Endothelial cell of umbilical vein (primary cell): ENCODE results near the gene RAB8A. TPM values are rescaled to one million over a fixed set of nuclear protein-coding genes. Genes with fewer than 3 reads are reported as not detected.

Experiments
- BruUV-seq: library from RNA; stranded (reverse); fragments of 400-500 nt; replicated peaks from 2 replicates; lab custom pipeline; 2021; lab: Mats Ljungman, UMichigan
- CTCF ChIA-PET: fragments of 300-600, 350-600 bp; sonication (Branson Sonifier 250); formaldehyde crosslinking; loops from one replicate; lab custom pipeline; 2021; ENCODE audit warnings: antibody characterized with exemption, inconsistent platforms; lab: Charles Lee
- POLR2A ChIA-PET: fragments of 300-600, 350-600 bp; sonication (Branson Sonifier 250); formaldehyde crosslinking; loops from one replicate; lab custom pipeline; 2021; ENCODE audit warnings: antibody characterized with exemption, inconsistent platforms; lab: Charles Lee
- DNase-seq: peaks from one replicate; pipeline ENCODE4 v3.0.0-alpha.2; 2011; ENCODE audit warnings: low read depth, low spot score
- FAIRE-seq: peaks from 2 replicates; lab custom pipeline; 2011; peaks lifted over from hg19 to GRCh38; lab: Jason Lieb, UNC
- H2AFZ ChIP-seq: 2 replicates; pipeline ENCODE4 v1.6.0; 2012; ENCODE audit warnings: low read depth, low read length, control low read depth, inconsistent platforms
- H3K27ac ChIP-seq: 2 replicates; pipeline ENCODE4 v1.5.1; 2011; ENCODE audit warnings: low read depth, mild to moderate bottlenecking, control low read depth, low read length, moderate library complexity; ENCODE audit not compliant: insufficient read depth
- H3K27me3 ChIP-seq, 2 experiments: 2 replicates each; pipeline versions ENCODE4 v1.6.0 to v1.6.1; 2011; ENCODE audit warnings: low read length in 2 of 2, mixed read lengths in 1 of 2; ENCODE audit not compliant: control insufficient read depth in 2 of 2, insufficient read depth in 2 of 2
- H3K36me3 ChIP-seq, 2 experiments: 2 replicates in 1 of 2; 3 replicates in 1 of 2; pipeline ENCODE4 v1.5.1; 2011; ENCODE audit warnings: low read length in 2 of 2, mild to moderate bottlenecking in 1 of 2, moderate library complexity in 1 of 2; ENCODE audit not compliant: control insufficient read depth in 2 of 2, insufficient read depth in 2 of 2; ENCODE audit errors: extremely low read depth in 1 of 2
- H3K4me1 ChIP-seq: 3 replicates; pipeline ENCODE4 v1.5.1; 2011; ENCODE audit warnings: mild to moderate bottlenecking, low read length; ENCODE audit not compliant: control insufficient read depth, insufficient read depth; ENCODE audit errors: extremely low read depth
- H3K4me2 ChIP-seq: 2 replicates; pipeline ENCODE4 v1.6.1; 2011; ENCODE audit warnings: low read length, control low read depth, mixed read lengths; ENCODE audit not compliant: insufficient read depth
- H3K4me3 ChIP-seq, 3 experiments: fragments of 200-600 bp in 1 of 3; sonication (generic), shearing (Covaris generic) in 1 of 3; replicated peaks in 1 of 3; 2 replicates each; pipeline ENCODE4 v1.5.1; 2011 to 2016; ENCODE audit warnings: control low read depth in 3 of 3, low read length in 3 of 3, mild to moderate bottlenecking in 2 of 3, inconsistent platforms in 1 of 3, low read depth in 1 of 3, moderate library complexity in 1 of 3; ENCODE audit not compliant: insufficient read depth in 1 of 3
- H3K79me2 ChIP-seq: 2 replicates; pipeline ENCODE4 v1.6.0; 2012; ENCODE audit warnings: low read length, inconsistent platforms; ENCODE audit not compliant: control insufficient read depth, insufficient read depth
- H3K9ac ChIP-seq: replicated peaks from 2 replicates; pipeline ENCODE3; 2011; ENCODE audit warnings: low read length, control low read depth; ENCODE audit not compliant: insufficient read depth; ENCODE audit errors: extremely low read depth
- H3K9me1 ChIP-seq: replicated peaks from 3 replicates; pipeline ENCODE4 v1.6.0; 2011; ENCODE audit warnings: mild to moderate bottlenecking, low read length; ENCODE audit not compliant: control insufficient read depth, insufficient read depth; ENCODE audit errors: extremely low read depth
- H3K9me3 ChIP-seq: replicated peaks from 2 replicates; pipeline ENCODE4 v1.5.1; 2012; ENCODE audit warnings: low read length, inconsistent platforms; ENCODE audit not compliant: control insufficient read depth, insufficient read depth
- H4K20me1 ChIP-seq: replicated peaks from 2 replicates; pipeline ENCODE3; 2011; ENCODE audit warnings: mild to moderate bottlenecking, low read length; ENCODE audit not compliant: control insufficient read depth, insufficient read depth; ENCODE audit errors: extremely low read depth
- EZH2 ChIP-seq: IDR thresholded peaks from 2 replicates; pipeline ENCODE4 v1.6.1; 2012; ENCODE audit warnings: borderline replicate concordance, low read depth, mild to moderate bottlenecking, moderate library complexity, low read length, inconsistent platforms; ENCODE audit not compliant: severe bottlenecking
- FOS ChIP-seq: IDR thresholded peaks from 2 replicates; pipeline ENCODE4 v1.6.1; 2011; ENCODE audit warnings: mild to moderate bottlenecking, low read length, moderate library complexity, borderline replicate concordance; ENCODE audit not compliant: insufficient read depth
- GATA2 ChIP-seq: IDR thresholded peaks from 2 replicates; pipeline ENCODE4 v1.7.0; 2011; ENCODE audit warnings: low read depth, mild to moderate bottlenecking, moderate library complexity, mixed read lengths, low read length; ENCODE audit not compliant: insufficient read length, insufficient read depth
- JUN ChIP-seq: IDR thresholded peaks from 2 replicates; pipeline ENCODE4 v1.6.1; 2011; ENCODE audit warnings: borderline replicate concordance, low read depth; ENCODE audit not compliant: insufficient read length, insufficient read depth
- MYC ChIP-seq: IDR thresholded peaks from one replicate; pipeline ENCODE4 v1.6.1; 2011; ENCODE audit warnings: mild to moderate bottlenecking, low read depth, low read length
- POLR2A ChIP-seq: IDR thresholded peaks from 2 replicates; pipeline ENCODE4 v1.6.1; 2012; ENCODE audit warnings: low read depth, mild to moderate bottlenecking, control low read depth, low read length
- POLR2AphosphoS5 ChIP-seq: IDR thresholded peaks from 2 replicates; pipeline ENCODE4 v1.6.1; 2012; ENCODE audit warnings: low read depth, mild to moderate bottlenecking, control low read depth, low read length, moderate library complexity; ENCODE audit not compliant: insufficient read depth
- dilution Hi-C: fragments of 300-500 bp; cut with MboI; formaldehyde crosslinking; loops from one replicate; pipeline ENCODE4 v1.15.0; 2019; ENCODE audit warnings: low sequenced_read_pairs; ENCODE audit not compliant: extremely low pct_ligation_motif_present
- intact Hi-C: fragments of 100-400 bp; cut with micrococcal nuclease; formaldehyde crosslinking; loops from one replicate; pipeline ENCODE4 v1.10.0; 2022
- polyA plus RNA-seq, 4 experiments: library from polyadenylated mRNA; depleted of rRNA in 3 of 4; stranded (reverse) in 3 of 4; unstranded in 1 of 4; fragments of >200 nt; gene quantifications; 2 replicates each; pipeline versions ENCODE4 v1.2.1 to v1.2.3, GENCODE V29; 2011 to 2012; ENCODE audit warnings: missing spikeins in 1 of 4
- total RNA-seq: library from RNA; stranded (reverse); gene quantifications from 2 replicates; pipeline ENCODE4 v1.2.3, GENCODE V29; 2021
- TF ChIP-seq, protein P1 (sequence below), 2 donors: IDR thresholded peaks; 1 replicate in 1 of 2; 2 replicates in 1 of 2; pipeline ENCODE4 v1.5.1; 2011; ENCODE audit warnings: low read length in 2 of 2, mild to moderate bottlenecking in 2 of 2, moderate library complexity in 2 of 2, control low read depth in 1 of 2, inconsistent platforms in 1 of 2, low read depth in 1 of 2; ENCODE audit not compliant: insufficient read depth in 1 of 2; ENCODE audit errors: extremely low read depth in 1 of 2
- TF ChIP-seq, protein P2 (sequence below): IDR thresholded peaks from 2 replicates; pipeline ENCODE4 v1.6.1; 2011; ENCODE audit not compliant: insufficient read depth, insufficient read length

Gene RAB8A
- total and polyA plus RNA-seq, 2 donors (not counting 3 experiments of a cell fraction or from before 2014, with no cell fraction given): 81.5 to 107 TPM

DNA sequence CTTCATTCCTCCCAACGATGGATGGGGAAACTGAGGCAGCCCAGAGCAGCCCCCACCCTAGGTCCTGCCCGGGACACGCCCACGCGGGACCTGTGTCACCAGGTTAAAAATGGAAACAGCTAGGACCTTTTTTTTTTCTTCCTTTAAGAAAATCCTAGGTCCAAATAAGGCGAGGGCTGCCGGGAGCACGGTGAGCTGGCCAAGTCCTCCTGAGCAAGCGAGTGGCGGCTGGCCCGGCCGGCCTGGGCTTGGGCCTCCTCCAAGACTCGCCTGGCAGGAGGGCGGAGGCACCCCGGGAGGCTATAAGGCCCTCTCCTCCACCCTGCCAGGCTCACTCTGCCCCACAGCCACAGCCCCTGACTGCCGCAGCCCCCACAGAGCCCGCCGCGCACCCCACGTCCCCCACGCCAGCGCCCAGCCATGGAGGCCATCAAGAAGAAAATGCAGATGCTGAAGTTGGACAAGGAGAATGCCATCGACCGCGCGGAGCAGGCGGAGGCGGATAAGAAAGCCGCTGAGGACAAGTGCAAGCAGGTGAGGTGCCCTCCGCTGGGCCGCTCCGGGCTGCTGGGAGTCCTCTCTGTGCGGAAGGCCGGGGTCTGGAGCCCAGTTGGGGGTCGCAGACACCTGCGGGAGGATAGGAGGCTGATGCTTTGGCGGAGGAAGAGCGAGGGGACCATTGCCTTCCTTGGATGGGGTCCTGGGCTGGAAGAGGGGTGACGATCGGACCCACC, 44.3 kb upstream of the RAB8A start:
- H2AFZ ChIP-seq: peak overlapping the region; percentile 10

More for the DNA sequence above, 44.3 kb upstream of the RAB8A start:
- peaks cover 27% of the 10 kb centered on the region for H3K79me2 ChIP-seq
- no peaks in the 10 kb centered on the region for H4K20me1 ChIP-seq
- TF ChIP-seq, protein P1, sequence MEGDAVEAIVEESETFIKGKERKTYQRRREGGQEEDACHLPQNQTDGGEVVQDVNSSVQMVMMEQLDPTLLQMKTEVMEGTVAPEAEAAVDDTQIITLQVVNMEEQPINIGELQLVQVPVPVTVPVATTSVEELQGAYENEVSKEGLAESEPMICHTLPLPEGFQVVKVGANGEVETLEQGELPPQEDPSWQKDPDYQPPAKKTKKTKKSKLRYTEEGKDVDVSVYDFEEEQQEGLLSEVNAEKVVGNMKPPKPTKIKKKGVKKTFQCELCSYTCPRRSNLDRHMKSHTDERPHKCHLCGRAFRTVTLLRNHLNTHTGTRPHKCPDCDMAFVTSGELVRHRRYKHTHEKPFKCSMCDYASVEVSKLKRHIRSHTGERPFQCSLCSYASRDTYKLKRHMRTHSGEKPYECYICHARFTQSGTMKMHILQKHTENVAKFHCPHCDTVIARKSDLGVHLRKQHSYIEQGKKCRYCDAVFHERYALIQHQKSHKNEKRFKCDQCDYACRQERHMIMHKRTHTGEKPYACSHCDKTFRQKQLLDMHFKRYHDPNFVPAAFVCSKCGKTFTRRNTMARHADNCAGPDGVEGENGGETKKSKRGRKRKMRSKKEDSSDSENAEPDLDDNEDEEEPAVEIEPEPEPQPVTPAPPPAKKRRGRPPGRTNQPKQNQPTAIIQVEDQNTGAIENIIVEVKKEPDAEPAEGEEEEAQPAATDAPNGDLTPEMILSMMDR (IDR thresholded peaks at IDR 0.05; ENCODE audit: extremely low read depth in 1 of 2, insufficient read depth in 1 of 2, low read depth in 1 of 2, low read length in 2 of 2): no peak
- no peak for TF ChIP-seq FOS
- TF ChIP-seq, protein P2, sequence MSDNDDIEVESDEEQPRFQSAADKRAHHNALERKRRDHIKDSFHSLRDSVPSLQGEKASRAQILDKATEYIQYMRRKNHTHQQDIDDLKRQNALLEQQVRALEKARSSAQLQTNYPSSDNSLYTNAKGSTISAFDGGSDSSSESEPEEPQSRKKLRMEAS: no peak
- TF ChIP-seq POLR2AphosphoS5: peak; percentile 10
- no peak for TF ChIP-seq GATA2
- TF ChIP-seq JUN: no peak
- TF ChIP-seq MYC: no peak
- no peak for TF ChIP-seq EZH2
- TF ChIP-seq POLR2A: peak; percentile 14
- no peaks in the 10 kb centered on the region for H3K9me3 ChIP-seq
- dilution Hi-C loops: no loop called here
- ChIA-PET POLR2A (interaction anchor here (1.1 to 2.2 kb wide), 2 partner anchors 10 to 19 kb away, joined by 5 to 24 read pairs; partner anchors contain the start of gene TPM4), CTCF (interaction anchor here (1.2 to 10.4 kb wide), 5 partner anchors 8 to 113 kb away, joined by 3 to 84 read pairs (median 4); no protein-coding TSS in a partner anchor)
- H3K4me1 ChIP-seq: peaks cover 56% of the 10 kb centered on the region
- no TSS peak for BruUV-seq
- DNase-seq (peak; percentile 50), FAIRE-seq (no peak)
- peak overlapping the region; percentile 32 for H3K9ac ChIP-seq
- H3K4me2 ChIP-seq: peak overlapping the region; percentile 59
- no peaks in the 10 kb centered on the region for H3K36me3 ChIP-seq
- no peaks in the 10 kb centered on the region for H3K9me1 ChIP-seq
- peak overlapping the region; percentile 50 for H3K27ac ChIP-seq
- H3K4me3 ChIP-seq: peak overlapping the region; percentile 36 to 50 (median 48)
- intact Hi-C loops: loop anchor here (1.0 to 2.0 kb wide), 2 partner anchors 9 to 13 kb away; partner anchors contain the start of gene TPM4
- H3K27me3 ChIP-seq: no peaks in the 10 kb centered on the region
